Endothelial cell of umbilical vein (primary cell): ENCODE measurements around the gene ACAA2. TPM values are rescaled to one million over a fixed set of nuclear protein-coding genes. Genes with fewer than 3 reads are reported as not detected.

Experiments used
- BruUV-seq: library from RNA; stranded (reverse); fragments of 400-500 nt; replicated peaks from 2 replicates; lab custom pipeline; 2021; lab: Mats Ljungman, UMichigan
- CTCF ChIA-PET: fragments of 300-600, 350-600 bp; sonication (Branson Sonifier 250); formaldehyde crosslinking; loops from one replicate; lab custom pipeline; 2021; ENCODE audit warnings: antibody characterized with exemption, inconsistent platforms; lab: Charles Lee
- POLR2A ChIA-PET: fragments of 300-600, 350-600 bp; sonication (Branson Sonifier 250); formaldehyde crosslinking; loops from one replicate; lab custom pipeline; 2021; ENCODE audit warnings: antibody characterized with exemption, inconsistent platforms; lab: Charles Lee
- DNase-seq: peaks from one replicate; pipeline ENCODE4 v3.0.0-alpha.2; 2011; ENCODE audit warnings: low read depth, low spot score
- FAIRE-seq: peaks from 2 replicates; lab custom pipeline; 2011; peaks lifted over from hg19 to GRCh38; lab: Jason Lieb, UNC
- H2AFZ ChIP-seq: 2 replicates; pipeline ENCODE4 v1.6.0; 2012; ENCODE audit warnings: low read depth, low read length, control low read depth, inconsistent platforms
- H3K27ac ChIP-seq: 2 replicates; pipeline ENCODE4 v1.5.1; 2011; ENCODE audit warnings: low read depth, mild to moderate bottlenecking, control low read depth, low read length, moderate library complexity; ENCODE audit not compliant: insufficient read depth
- H3K27me3 ChIP-seq, 2 experiments: 2 replicates each; pipeline versions ENCODE4 v1.6.0 to v1.6.1; 2011; ENCODE audit warnings: low read length in 2 of 2, mixed read lengths in 1 of 2; ENCODE audit not compliant: control insufficient read depth in 2 of 2, insufficient read depth in 2 of 2
- H3K36me3 ChIP-seq, 2 experiments: 2 replicates in 1 of 2; 3 replicates in 1 of 2; pipeline ENCODE4 v1.5.1; 2011; ENCODE audit warnings: low read length in 2 of 2, mild to moderate bottlenecking in 1 of 2, moderate library complexity in 1 of 2; ENCODE audit not compliant: control insufficient read depth in 2 of 2, insufficient read depth in 2 of 2; ENCODE audit errors: extremely low read depth in 1 of 2
- H3K4me1 ChIP-seq: 3 replicates; pipeline ENCODE4 v1.5.1; 2011; ENCODE audit warnings: mild to moderate bottlenecking, low read length; ENCODE audit not compliant: control insufficient read depth, insufficient read depth; ENCODE audit errors: extremely low read depth
- H3K4me2 ChIP-seq: 2 replicates; pipeline ENCODE4 v1.6.1; 2011; ENCODE audit warnings: low read length, control low read depth, mixed read lengths; ENCODE audit not compliant: insufficient read depth
- H3K4me3 ChIP-seq, 3 experiments: fragments of 200-600 bp in 1 of 3; sonication (generic), shearing (Covaris generic) in 1 of 3; replicated peaks in 1 of 3; 2 replicates each; pipeline ENCODE4 v1.5.1; 2011 to 2016; ENCODE audit warnings: control low read depth in 3 of 3, low read length in 3 of 3, mild to moderate bottlenecking in 2 of 3, inconsistent platforms in 1 of 3, low read depth in 1 of 3, moderate library complexity in 1 of 3; ENCODE audit not compliant: insufficient read depth in 1 of 3
- H3K79me2 ChIP-seq: 2 replicates; pipeline ENCODE4 v1.6.0; 2012; ENCODE audit warnings: low read length, inconsistent platforms; ENCODE audit not compliant: control insufficient read depth, insufficient read depth
- H3K9ac ChIP-seq: replicated peaks from 2 replicates; pipeline ENCODE3; 2011; ENCODE audit warnings: low read length, control low read depth; ENCODE audit not compliant: insufficient read depth; ENCODE audit errors: extremely low read depth
- H3K9me1 ChIP-seq: replicated peaks from 3 replicates; pipeline ENCODE4 v1.6.0; 2011; ENCODE audit warnings: mild to moderate bottlenecking, low read length; ENCODE audit not compliant: control insufficient read depth, insufficient read depth; ENCODE audit errors: extremely low read depth
- H3K9me3 ChIP-seq: replicated peaks from 2 replicates; pipeline ENCODE4 v1.5.1; 2012; ENCODE audit warnings: low read length, inconsistent platforms; ENCODE audit not compliant: control insufficient read depth, insufficient read depth
- H4K20me1 ChIP-seq: replicated peaks from 2 replicates; pipeline ENCODE3; 2011; ENCODE audit warnings: mild to moderate bottlenecking, low read length; ENCODE audit not compliant: control insufficient read depth, insufficient read depth; ENCODE audit errors: extremely low read depth
- EZH2 ChIP-seq: IDR thresholded peaks from 2 replicates; pipeline ENCODE4 v1.6.1; 2012; ENCODE audit warnings: borderline replicate concordance, low read depth, mild to moderate bottlenecking, moderate library complexity, low read length, inconsistent platforms; ENCODE audit not compliant: severe bottlenecking
- FOS ChIP-seq: IDR thresholded peaks from 2 replicates; pipeline ENCODE4 v1.6.1; 2011; ENCODE audit warnings: mild to moderate bottlenecking, low read length, moderate library complexity, borderline replicate concordance; ENCODE audit not compliant: insufficient read depth
- JUN ChIP-seq: IDR thresholded peaks from 2 replicates; pipeline ENCODE4 v1.6.1; 2011; ENCODE audit warnings: borderline replicate concordance, low read depth; ENCODE audit not compliant: insufficient read length, insufficient read depth
- MYC ChIP-seq: IDR thresholded peaks from one replicate; pipeline ENCODE4 v1.6.1; 2011; ENCODE audit warnings: mild to moderate bottlenecking, low read depth, low read length
- POLR2A ChIP-seq: IDR thresholded peaks from 2 replicates; pipeline ENCODE4 v1.6.1; 2012; ENCODE audit warnings: low read depth, mild to moderate bottlenecking, control low read depth, low read length
- POLR2AphosphoS5 ChIP-seq: IDR thresholded peaks from 2 replicates; pipeline ENCODE4 v1.6.1; 2012; ENCODE audit warnings: low read depth, mild to moderate bottlenecking, control low read depth, low read length, moderate library complexity; ENCODE audit not compliant: insufficient read depth
- dilution Hi-C: fragments of 300-500 bp; cut with MboI; formaldehyde crosslinking; loops from one replicate; pipeline ENCODE4 v1.15.0; 2019; ENCODE audit warnings: low sequenced_read_pairs; ENCODE audit not compliant: extremely low pct_ligation_motif_present
- intact Hi-C: fragments of 100-400 bp; cut with micrococcal nuclease; formaldehyde crosslinking; loops from one replicate; pipeline ENCODE4 v1.10.0; 2022
- polyA plus RNA-seq, 4 experiments: library from polyadenylated mRNA; depleted of rRNA in 3 of 4; stranded (reverse) in 3 of 4; unstranded in 1 of 4; fragments of >200 nt; gene quantifications; 2 replicates each; pipeline versions ENCODE4 v1.2.1 to v1.2.3, GENCODE V29; 2011 to 2012; ENCODE audit warnings: missing spikeins in 1 of 4
- total RNA-seq: library from RNA; stranded (reverse); gene quantifications from 2 replicates; pipeline ENCODE4 v1.2.3, GENCODE V29; 2021
- TF ChIP-seq, protein P1 (sequence below), 2 donors: IDR thresholded peaks; 1 replicate in 1 of 2; 2 replicates in 1 of 2; pipeline ENCODE4 v1.5.1; 2011; ENCODE audit warnings: low read length in 2 of 2, mild to moderate bottlenecking in 2 of 2, moderate library complexity in 2 of 2, control low read depth in 1 of 2, inconsistent platforms in 1 of 2, low read depth in 1 of 2; ENCODE audit not compliant: insufficient read depth in 1 of 2; ENCODE audit errors: extremely low read depth in 1 of 2
- TF ChIP-seq, protein P2 (sequence below): IDR thresholded peaks from 2 replicates; pipeline ENCODE4 v1.6.1; 2011; ENCODE audit not compliant: insufficient read depth, insufficient read length

The ACAA2 gene
- total and polyA plus RNA-seq, 2 donors (not counting 3 experiments of a cell fraction or from before 2014, with no cell fraction given), result 18.6 to 44.9 TPM

DNA sequence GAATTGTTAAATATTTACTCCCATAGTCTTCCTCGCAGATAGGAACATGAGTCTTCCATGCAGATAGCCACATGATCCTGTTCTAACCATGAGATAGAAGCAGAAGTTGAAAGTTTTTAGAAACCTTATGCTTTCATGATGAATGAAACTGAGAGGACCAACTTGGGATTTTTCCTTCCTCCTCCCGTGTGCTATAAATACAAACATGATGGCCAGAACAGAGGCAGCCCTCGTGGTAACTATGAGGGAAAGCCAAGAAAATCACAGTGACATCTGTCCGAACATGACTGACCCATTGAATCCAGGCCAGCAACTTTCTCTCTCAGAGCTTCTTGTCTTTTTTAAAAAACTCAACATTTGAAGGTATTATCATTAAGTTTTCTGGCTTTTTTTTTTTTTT, 78.5 kb downstream of the ACAA2 start:
- Histone ChIP-seq H3K36me3 (no peaks in the 10 kb centered on the region), H3K27me3 (peaks cover 8 to 9% of the 10 kb centered on the region in 2 experiments), H3K9me3 (no peaks in the 10 kb centered on the region), H3K4me1 (no peaks in the 10 kb centered on the region), H3K27ac (no peak overlapping the region), H3K4me3 (no peak overlapping the region), H4K20me1 (no peaks in the 10 kb centered on the region), H3K79me2 (no peaks in the 10 kb centered on the region), H3K9ac (no peak overlapping the region), H3K9me1 (no peaks in the 10 kb centered on the region), H2AFZ (no peak overlapping the region), H3K4me2 (no peak overlapping the region)
- intact Hi-C loops, result no loop called here
- peak; percentile 37 for FAIRE-seq
- dilution Hi-C loops, result no loop called here
- DNase-seq, result no peak
- TF ChIP-seq MYC, result no peak
- TF ChIP-seq POLR2AphosphoS5, result no peak
- TF ChIP-seq, protein P1, sequence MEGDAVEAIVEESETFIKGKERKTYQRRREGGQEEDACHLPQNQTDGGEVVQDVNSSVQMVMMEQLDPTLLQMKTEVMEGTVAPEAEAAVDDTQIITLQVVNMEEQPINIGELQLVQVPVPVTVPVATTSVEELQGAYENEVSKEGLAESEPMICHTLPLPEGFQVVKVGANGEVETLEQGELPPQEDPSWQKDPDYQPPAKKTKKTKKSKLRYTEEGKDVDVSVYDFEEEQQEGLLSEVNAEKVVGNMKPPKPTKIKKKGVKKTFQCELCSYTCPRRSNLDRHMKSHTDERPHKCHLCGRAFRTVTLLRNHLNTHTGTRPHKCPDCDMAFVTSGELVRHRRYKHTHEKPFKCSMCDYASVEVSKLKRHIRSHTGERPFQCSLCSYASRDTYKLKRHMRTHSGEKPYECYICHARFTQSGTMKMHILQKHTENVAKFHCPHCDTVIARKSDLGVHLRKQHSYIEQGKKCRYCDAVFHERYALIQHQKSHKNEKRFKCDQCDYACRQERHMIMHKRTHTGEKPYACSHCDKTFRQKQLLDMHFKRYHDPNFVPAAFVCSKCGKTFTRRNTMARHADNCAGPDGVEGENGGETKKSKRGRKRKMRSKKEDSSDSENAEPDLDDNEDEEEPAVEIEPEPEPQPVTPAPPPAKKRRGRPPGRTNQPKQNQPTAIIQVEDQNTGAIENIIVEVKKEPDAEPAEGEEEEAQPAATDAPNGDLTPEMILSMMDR (IDR thresholded peaks at IDR 0.05; ENCODE audit: extremely low read depth in 1 of 2, insufficient read depth in 1 of 2, low read depth in 1 of 2, low read length in 2 of 2), result no peak
- no peak for TF ChIP-seq POLR2A
- TF ChIP-seq EZH2, result no peak
- TF ChIP-seq JUN, result no peak
- TF ChIP-seq, protein P2, sequence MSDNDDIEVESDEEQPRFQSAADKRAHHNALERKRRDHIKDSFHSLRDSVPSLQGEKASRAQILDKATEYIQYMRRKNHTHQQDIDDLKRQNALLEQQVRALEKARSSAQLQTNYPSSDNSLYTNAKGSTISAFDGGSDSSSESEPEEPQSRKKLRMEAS, result no peak
- TF ChIP-seq FOS, result no peak
- BruUV-seq, result no TSS peak
- ChIA-PET POLR2A (no interaction called here), CTCF (interaction anchor here (1.8 kb wide), 1 partner anchor 10 kb away, joined by 4 read pairs; no protein-coding TSS in a partner anchor)
